Subcutaneous preadipocyte (primary cell): ENCODE data around the gene HIKESHI. TPM values are rescaled to one million over a fixed set of nuclear protein-coding genes. Genes with fewer than 3 reads are reported as not detected.

Source experiments
- small RNA-seq: library from RNA; depleted of rRNA; stranded (forward); fragments of <200 nt; gene quantifications from one replicate; pipeline ENCODE3, GENCODE V24; 2012
- total RNA-seq: library from RNA; depleted of rRNA; stranded (reverse); fragments of >200 nt; gene quantifications from 2 replicates; pipeline ENCODE4 v1.2.3, GENCODE V29; 2012

Gene HIKESHI, protein sequence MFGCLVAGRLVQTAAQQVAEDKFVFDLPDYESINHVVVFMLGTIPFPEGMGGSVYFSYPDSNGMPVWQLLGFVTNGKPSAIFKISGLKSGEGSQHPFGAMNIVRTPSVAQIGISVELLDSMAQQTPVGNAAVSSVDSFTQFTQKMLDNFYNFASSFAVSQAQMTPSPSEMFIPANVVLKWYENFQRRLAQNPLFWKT
- total RNA-seq = 59.2 and 70.2 TPM in 2 replicates

DNA sequence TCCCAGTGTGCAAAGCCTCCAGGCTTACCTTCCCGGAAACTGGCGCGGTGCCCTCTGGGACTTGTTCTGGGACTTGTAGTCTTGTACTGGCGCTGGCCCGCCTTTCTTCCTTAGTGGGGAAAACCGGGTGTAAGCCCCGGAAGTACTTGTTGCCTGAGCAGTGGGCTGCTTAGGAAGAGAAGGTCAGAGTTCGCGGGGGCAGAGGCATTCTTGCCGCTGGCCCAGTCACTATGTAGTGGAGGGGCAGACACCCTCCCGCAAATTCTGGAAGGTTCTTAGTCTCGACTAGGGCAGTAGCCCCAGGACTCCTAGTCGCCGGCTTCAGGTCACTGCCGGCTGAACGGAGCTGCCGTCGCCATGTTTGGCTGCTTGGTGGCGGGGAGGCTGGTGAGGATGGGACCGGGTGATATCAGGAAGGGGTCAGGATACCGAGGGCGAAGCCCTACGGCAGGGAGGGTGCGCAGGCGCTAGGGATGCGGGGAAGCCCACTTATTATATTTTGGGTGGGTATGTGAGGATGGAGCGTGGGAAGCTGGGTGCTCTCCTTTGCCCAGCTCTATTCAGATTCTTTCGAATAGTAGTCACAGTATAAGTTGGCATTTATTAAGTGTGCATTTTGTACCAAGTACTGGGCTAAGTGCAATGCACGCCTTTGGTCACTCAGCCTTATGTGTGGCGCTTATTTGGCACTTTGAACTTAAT, at the start of gene HIKESHI:
HIKESHI (plus strand) TSS at position 149 of the 702 bp plus-strand sequence; CDS start at position 358, 209 bp downstream.

DNA sequence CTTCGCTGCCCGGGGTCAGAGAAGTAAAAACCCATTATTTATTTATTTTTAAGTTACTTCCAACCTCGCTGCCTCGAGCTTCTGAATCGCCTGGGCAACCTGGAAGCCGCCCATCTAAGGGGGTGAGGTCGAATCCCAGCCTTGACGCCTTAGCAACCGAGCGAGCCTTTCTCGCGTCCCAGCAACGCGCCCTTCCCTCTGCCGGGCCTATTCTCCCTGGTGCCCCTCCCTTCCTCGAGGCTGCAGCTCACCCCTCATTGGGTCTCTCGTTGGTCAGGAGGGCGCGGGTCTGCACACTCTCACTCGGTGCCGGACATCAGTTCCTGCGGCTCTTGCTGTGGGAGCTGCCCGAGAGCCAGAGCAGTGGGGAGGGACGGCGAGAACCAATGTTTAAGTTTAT, 72.5 kb downstream of the HIKESHI start, which contains the start of gene CCDC81:
CCDC81 (plus strand) TSS at position 302 of the 400 bp plus-strand sequence. CDS start 277 bp downstream, outside the sequence.

Small RNA genes lying within 50 kb of the gene (small RNA-seq; reads per million reads assigned to genes)
- not detected for gene RN7SL225P

Other genes starting within 250 kb of the HIKESHI start
- gene PICALM, start 233.2 kb upstream of the HIKESHI start, total RNA-seq = 158 and 211 TPM in 2 replicates
- 18.0 and 19.1 TPM in 2 replicates for gene EED, start 57.5 kb upstream of the HIKESHI start, total RNA-seq
- gene CCDC81, start 72.6 kb downstream of the HIKESHI start, total RNA-seq = 0.39 and 1.1 TPM in 2 replicates